Inflammatory macrophage treated with lipopolysaccharide for 4 hours (primary cell): ENCODE results near the gene NKAPL.
"Not testable (repeated sequence)": the region's sequence is repeated elsewhere in the genome, so short reads cannot be mapped to it uniquely, and the experiment has no call there.

Experiments
- DNase-seq: peaks from one replicate; pipeline ENCODE4 v3.0.0-alpha.2; 2020

NKAPL gene

DNA sequence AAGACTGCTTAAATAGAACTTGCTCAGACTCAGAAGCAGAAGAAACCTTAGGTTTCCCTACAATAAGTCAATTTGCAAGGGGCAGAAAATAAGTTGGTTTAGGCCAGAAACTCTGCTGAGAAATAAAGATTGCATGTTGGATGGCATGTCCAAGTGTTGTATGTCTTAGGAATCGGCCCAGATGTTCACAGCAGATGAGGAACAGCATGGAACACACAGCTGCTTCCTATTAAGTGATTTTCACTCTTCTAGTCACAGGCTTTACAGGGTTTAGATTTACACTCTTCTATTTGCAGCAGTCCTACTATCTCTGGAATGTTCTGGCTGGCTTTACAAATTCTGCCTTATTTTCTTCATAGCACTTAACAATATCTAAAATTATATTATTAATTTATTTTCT lies 10.2 kb upstream of the NKAPL start:
- no peak for DNase-seq

GRCh38 chr6:28250747-28251146 lies 8.3 kb upstream of the NKAPL start:
- DNase-seq: no peak

- DNase-seq: peak; percentile 36
Observed at GRCh38 chr6:28251661-28252008, 7.5 kb upstream of the NKAPL start.

DNA sequence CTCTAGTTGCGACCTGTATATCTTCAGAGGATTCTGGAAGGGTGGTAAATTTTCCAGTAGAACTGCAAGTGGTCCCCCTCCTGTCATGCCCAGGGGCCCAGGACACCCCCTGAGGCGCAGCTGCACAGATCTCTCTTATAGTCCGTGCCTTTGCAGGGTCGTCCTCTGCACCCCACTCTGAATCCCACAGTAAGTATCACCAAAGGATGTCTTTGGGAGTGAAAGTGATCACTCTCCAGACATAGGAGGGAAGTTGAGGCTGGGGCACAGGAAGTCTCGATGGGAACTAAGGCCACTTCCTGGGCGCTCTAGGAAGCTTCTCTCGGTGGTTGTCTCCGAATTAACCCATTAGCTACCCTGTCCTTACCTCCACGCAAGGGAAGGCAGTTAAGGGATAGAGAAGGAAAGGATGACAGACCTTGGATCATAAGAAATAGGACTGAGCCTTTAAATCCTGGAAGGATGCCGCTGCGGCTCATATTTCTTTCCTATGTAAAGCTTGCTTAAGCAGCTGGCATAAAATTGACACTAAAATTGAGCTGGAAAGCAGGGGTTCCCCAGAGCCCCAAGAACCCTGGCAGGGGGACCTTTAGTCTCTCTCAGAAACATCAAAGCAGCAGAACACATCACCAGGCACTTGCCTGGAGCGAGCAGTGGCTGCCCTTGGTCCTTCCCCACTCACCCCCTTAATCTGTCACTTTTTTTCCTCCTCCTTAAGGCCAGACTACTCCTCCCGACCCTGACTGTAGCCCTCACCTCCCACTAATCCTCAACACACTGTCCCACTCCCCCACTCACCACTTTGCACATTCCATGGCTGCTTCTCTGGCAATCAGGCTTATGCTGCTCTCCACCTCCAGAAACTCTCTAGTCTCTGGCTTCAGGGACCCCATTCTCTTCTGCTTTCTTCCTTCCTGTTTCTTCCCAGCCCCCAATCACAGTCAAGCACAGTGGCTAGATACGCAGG lies 6.8 kb upstream of the NKAPL start, which contains the start of gene ZKSCAN4:
Gene ZKSCAN4 (minus strand): TSS at position 261 of the 967 bp plus-strand sequence. CDS start 289 bp downstream, outside the sequence.
- peak; percentile 88 for DNase-seq

- peak; percentile 46 for DNase-seq
Observed at GRCh38 chr6:28254121-28254519, 5.0 kb upstream of the NKAPL start.

DNA sequence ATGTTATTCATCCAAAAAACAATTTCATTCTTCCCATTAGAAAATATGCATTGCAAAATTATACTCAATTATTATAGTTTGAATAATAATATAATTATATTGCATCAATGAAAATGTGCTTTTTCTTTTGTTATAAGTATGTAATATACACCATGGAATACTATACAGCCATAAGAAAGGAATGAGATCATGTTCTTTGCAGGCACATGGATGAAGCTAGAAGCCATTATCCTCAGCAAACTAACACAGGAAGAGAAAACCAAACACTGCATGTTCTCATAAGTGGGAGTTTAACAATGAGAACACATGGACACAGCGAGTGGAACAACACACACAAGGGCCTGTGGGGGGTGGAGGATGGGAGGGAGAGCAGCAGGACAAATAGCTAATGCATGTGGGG lies 2.1 kb upstream of the NKAPL start:
- DNase-seq: no peak

- DNase-seq: no peak
Observed at GRCh38 chr6:28263922-28264321, 4.8 kb downstream of the NKAPL start.

- DNase-seq: no peak
Observed at GRCh38 chr6:28264834-28265401, 5.8 kb downstream of the NKAPL start.

DNA sequence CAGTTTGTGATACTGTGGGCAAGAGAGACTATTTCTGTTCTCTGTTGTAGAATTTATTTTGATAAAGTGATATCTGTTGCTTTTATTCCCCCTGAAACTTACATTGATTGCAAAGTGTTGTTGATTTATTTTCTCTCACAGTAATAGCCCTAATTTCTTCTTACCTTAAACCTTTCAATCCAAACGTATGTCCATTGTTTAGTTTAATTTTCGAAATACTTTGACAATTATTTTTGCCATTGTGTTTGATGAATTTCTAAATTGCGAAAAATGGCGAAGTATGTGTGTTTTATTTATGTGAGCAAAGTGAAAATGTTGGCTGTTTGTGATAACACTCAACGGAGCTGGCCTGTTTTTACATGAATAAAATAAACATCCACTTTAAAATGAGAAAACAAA lies 7.5 kb downstream of the NKAPL start:
- no peak for DNase-seq

- DNase-seq: peak; percentile 85
Observed at GRCh38 chr6:28266962-28267694, 8.0 kb downstream of the NKAPL start, which contains the start of gene ZSCAN26. ZSCAN26 (plus strand) TSS chr6:28267143; CDS start chr6:28271920, 4,777 bp downstream.

- no peak for DNase-seq
Observed at GRCh38 chr6:28267695-28268059, 8.6 kb downstream of the NKAPL start.

GRCh38 chr6:28269492-28269891 lies 10.4 kb downstream of the NKAPL start:
- DNase-seq: peak; percentile 53

GRCh38 chr6:28274888-28275287 lies 15.8 kb downstream of the NKAPL start:
- no peak for DNase-seq

- no peak for DNase-seq
Observed at GRCh38 chr6:28277746-28278145, 18.6 kb downstream of the NKAPL start.

GRCh38 chr6:28280595-28281287 lies 21.6 kb downstream of the NKAPL start:
- DNase-seq: no peak

DNA sequence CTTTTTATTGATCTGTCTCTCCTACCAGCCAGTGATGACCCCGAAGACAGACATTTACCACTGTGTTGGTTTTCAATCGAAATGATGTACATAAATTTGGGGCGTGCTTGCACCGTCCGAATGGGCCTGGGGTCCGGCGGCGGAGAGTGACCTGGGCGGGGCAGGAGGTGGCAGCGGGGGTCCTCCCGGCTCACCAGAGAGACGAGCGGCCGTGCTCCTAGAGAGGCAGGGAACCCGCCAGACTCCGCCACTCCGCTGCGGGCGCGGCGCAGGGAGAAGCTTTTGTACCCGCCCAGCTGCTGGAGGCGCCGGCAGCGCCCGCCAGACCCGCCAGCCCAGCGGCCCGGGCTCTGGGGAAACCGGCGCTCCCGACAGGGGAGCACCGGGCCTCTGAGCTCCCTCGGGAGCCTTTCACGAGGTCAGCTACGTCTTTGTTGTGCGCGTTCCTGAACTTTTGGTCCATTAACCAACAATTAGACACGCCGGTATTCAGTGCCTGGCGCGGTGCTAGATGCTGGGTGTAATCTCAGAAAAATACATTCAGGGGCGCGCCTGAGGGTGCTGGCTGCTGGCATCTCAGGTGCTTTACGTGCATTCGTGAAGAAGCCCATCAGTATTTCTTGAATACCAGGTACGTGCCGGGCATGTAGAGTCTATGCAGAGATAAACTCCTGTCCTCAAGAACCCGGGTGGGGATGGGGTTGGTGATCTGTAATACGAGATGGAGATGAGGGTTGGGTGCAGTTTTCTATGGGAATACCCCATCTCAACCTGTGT lies 22.4 kb downstream of the NKAPL start, which contains the start of gene PGBD1:
Gene PGBD1 (plus strand): TSS at position 285 of the 777 bp plus-strand sequence. CDS start 2,242 bp downstream, outside the sequence.
- DNase-seq: peak; percentile 32

DNA sequence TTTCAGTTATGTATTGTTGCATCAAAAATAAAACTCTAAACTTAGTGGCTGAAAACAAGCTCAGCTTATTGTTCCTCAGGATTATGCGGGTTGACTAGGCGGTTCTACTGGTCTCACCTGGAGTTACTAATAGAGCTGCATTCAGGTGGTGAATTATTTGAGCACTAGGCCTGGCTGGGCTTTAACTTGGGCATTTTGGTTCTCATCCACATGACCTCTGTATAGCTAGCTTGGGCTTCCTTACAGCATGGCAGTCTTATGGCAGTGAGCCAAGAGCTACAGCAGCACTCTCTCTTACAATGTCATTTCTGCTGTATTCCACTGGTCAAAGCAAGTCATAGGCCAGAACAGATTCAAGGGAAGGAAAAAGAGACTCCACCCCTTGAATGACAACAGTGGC lies 23.8 kb downstream of the NKAPL start:
- DNase-seq: no peak

GRCh38 chr6:28291573-28291972 lies 32.5 kb downstream of the NKAPL start:
- DNase-seq: no peak

- no peak for DNase-seq
Observed at GRCh38 chr6:28295326-28295725, 36.2 kb downstream of the NKAPL start.

- no peak for DNase-seq
Observed at GRCh38 chr6:28296520-28297060, 37.5 kb downstream of the NKAPL start.

DNA sequence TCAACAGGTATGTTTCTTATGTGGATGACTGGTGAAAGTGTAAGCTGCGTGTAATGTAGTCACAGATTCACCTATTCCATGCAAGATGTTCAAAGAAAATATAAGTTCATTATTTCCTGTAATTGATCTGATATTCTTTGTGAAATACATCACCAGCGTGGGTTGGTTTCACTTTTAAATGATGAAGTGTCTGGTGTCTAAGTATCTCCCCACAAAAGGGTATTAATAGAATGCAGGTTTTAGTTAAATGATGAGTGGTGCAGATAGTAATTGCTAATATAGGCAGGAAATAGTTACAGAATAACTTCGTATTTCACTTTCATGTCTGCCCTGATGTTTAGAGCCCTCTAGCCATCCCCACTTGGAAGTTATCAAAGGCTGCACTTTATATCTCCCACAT lies 44.5 kb downstream of the NKAPL start:
- no peak for DNase-seq

- not testable (repeated sequence) for DNase-seq
Observed at GRCh38 chr6:28306363-28306762, 47.3 kb downstream of the NKAPL start.
